ENCODE data around the gene TSPAN9.
A peak's percentile ranks its signal among the peaks of the same experiment; 100 is the strongest.

The TSPAN9 gene

GRCh38 chr12:3295646-3296408 is 218.6 kb downstream of the TSPAN9 start:
- no peaks in the 10 kb centered on the region for H3K36me3 Mint-ChIP-seq (ENCODE audit: low read depth)
- no peak overlapping the region for H3K4me3 Mint-ChIP-seq
- no peak overlapping the region for H3K27ac Mint-ChIP-seq
- no peaks in the 10 kb centered on the region for H3K9me3 Mint-ChIP-seq
- no peaks in the 10 kb centered on the region for H3K27me3 Mint-ChIP-seq
- peaks cover 9% of the 10 kb centered on the region for H3K4me1 Mint-ChIP-seq (ENCODE audit: low read depth)

- Mint-ChIP-seq H3K27ac (no peak overlapping the region), H3K27me3 (no peaks in the 10 kb centered on the region), H3K9me3 (no peaks in the 10 kb centered on the region), H3K36me3 (ENCODE audit: low read depth) (no peaks in the 10 kb centered on the region), H3K4me1 (ENCODE audit: low read depth) (peaks cover 9% of the 10 kb centered on the region), H3K4me3 (no peak overlapping the region)
These were observed 219.2 kb downstream of the TSPAN9 start for GRCh38 chr12:3296409-3296701.

GRCh38 chr12:3298603-3299002 is 221.4 kb downstream of the TSPAN9 start:
- Mint-ChIP-seq H3K9me3 (no peaks in the 10 kb centered on the region), H3K27me3 (no peaks in the 10 kb centered on the region), H3K36me3 (ENCODE audit: low read depth) (no peaks in the 10 kb centered on the region), H3K27ac (no peak overlapping the region), H3K4me1 (ENCODE audit: low read depth) (peaks cover 9% of the 10 kb centered on the region), H3K4me3 (no peak overlapping the region)

GRCh38 chr12:3299929-3300832 is 223.0 kb downstream of the TSPAN9 start:
- Mint-ChIP-seq H3K27me3 (no peaks in the 10 kb centered on the region), H3K4me1 (ENCODE audit: low read depth) (peaks cover 9% of the 10 kb centered on the region), H3K36me3 (ENCODE audit: low read depth) (no peaks in the 10 kb centered on the region), H3K27ac (no peak overlapping the region), H3K4me3 (peak overlapping the region; percentile 60), H3K9me3 (no peaks in the 10 kb centered on the region)

- H3K4me1 Mint-ChIP-seq (ENCODE audit: low read depth): peaks cover 9% of the 10 kb centered on the region
- no peaks in the 10 kb centered on the region for H3K36me3 Mint-ChIP-seq (ENCODE audit: low read depth)
- H3K27me3 Mint-ChIP-seq: no peaks in the 10 kb centered on the region
- H3K27ac Mint-ChIP-seq: no peak overlapping the region
- no peak overlapping the region for H3K4me3 Mint-ChIP-seq
- no peaks in the 10 kb centered on the region for H3K9me3 Mint-ChIP-seq
These were observed 223.7 kb downstream of the TSPAN9 start for GRCh38 chr12:3300833-3301401.

- Mint-ChIP-seq H3K27me3 (no peaks in the 10 kb centered on the region), H3K36me3 (ENCODE audit: low read depth) (no peaks in the 10 kb centered on the region), H3K9me3 (no peaks in the 10 kb centered on the region), H3K4me1 (ENCODE audit: low read depth) (peaks cover 9% of the 10 kb centered on the region), H3K4me3 (no peak overlapping the region), H3K27ac (no peak overlapping the region)
These were observed 225.3 kb downstream of the TSPAN9 start for GRCh38 chr12:3302401-3303041.

GRCh38 chr12:3303410-3304136 is 226.4 kb downstream of the TSPAN9 start:
- Mint-ChIP-seq H3K27me3 (no peaks in the 10 kb centered on the region), H3K36me3 (ENCODE audit: low read depth) (no peaks in the 10 kb centered on the region), H3K4me1 (ENCODE audit: low read depth) (peaks cover 9% of the 10 kb centered on the region), H3K9me3 (no peaks in the 10 kb centered on the region), H3K27ac (no peak overlapping the region), H3K4me3 (no peak overlapping the region)

GRCh38 chr12:3304436-3305165 is 227.4 kb downstream of the TSPAN9 start:
- H3K4me1 Mint-ChIP-seq (ENCODE audit: low read depth): peaks cover 9% of the 10 kb centered on the region
- no peaks in the 10 kb centered on the region for H3K9me3 Mint-ChIP-seq
- H3K27me3 Mint-ChIP-seq: no peaks in the 10 kb centered on the region
- no peak overlapping the region for H3K27ac Mint-ChIP-seq
- no peaks in the 10 kb centered on the region for H3K36me3 Mint-ChIP-seq (ENCODE audit: low read depth)
- no peak overlapping the region for H3K4me3 Mint-ChIP-seq

- H3K4me3 Mint-ChIP-seq: no peak overlapping the region
- H3K27ac Mint-ChIP-seq: no peak overlapping the region
- H3K27me3 Mint-ChIP-seq: no peaks in the 10 kb centered on the region
- H3K9me3 Mint-ChIP-seq: no peaks in the 10 kb centered on the region
- H3K4me1 Mint-ChIP-seq (ENCODE audit: low read depth): peaks cover 2% of the 10 kb centered on the region
- no peaks in the 10 kb centered on the region for H3K36me3 Mint-ChIP-seq (ENCODE audit: low read depth)
These were observed 228.3 kb downstream of the TSPAN9 start for GRCh38 chr12:3305464-3305863.

GRCh38 chr12:3305904-3306619 is 228.9 kb downstream of the TSPAN9 start:
- H3K36me3 Mint-ChIP-seq (ENCODE audit: low read depth): no peaks in the 10 kb centered on the region
- H3K9me3 Mint-ChIP-seq: no peaks in the 10 kb centered on the region
- H3K4me3 Mint-ChIP-seq: no peak overlapping the region
- no peak overlapping the region for H3K27ac Mint-ChIP-seq
- no peaks in the 10 kb centered on the region for H3K4me1 Mint-ChIP-seq (ENCODE audit: low read depth)
- H3K27me3 Mint-ChIP-seq: no peaks in the 10 kb centered on the region

- no peaks in the 10 kb centered on the region for H3K27me3 Mint-ChIP-seq
- H3K9me3 Mint-ChIP-seq: no peaks in the 10 kb centered on the region
- H3K27ac Mint-ChIP-seq: no peak overlapping the region
- H3K4me1 Mint-ChIP-seq (ENCODE audit: low read depth): no peaks in the 10 kb centered on the region
- no peaks in the 10 kb centered on the region for H3K36me3 Mint-ChIP-seq (ENCODE audit: low read depth)
- H3K4me3 Mint-ChIP-seq: no peak overlapping the region
These were observed 230.2 kb downstream of the TSPAN9 start for GRCh38 chr12:3307389-3307788.

- no peak overlapping the region for H3K27ac Mint-ChIP-seq
- no peaks in the 10 kb centered on the region for H3K4me1 Mint-ChIP-seq (ENCODE audit: low read depth)
- H3K36me3 Mint-ChIP-seq (ENCODE audit: low read depth): no peaks in the 10 kb centered on the region
- H3K9me3 Mint-ChIP-seq: no peaks in the 10 kb centered on the region
- no peaks in the 10 kb centered on the region for H3K27me3 Mint-ChIP-seq
- H3K4me3 Mint-ChIP-seq: no peak overlapping the region
These were observed 230.9 kb downstream of the TSPAN9 start for GRCh38 chr12:3308063-3308462.

- no peak overlapping the region for H3K4me3 Mint-ChIP-seq
These were observed 231.4 kb downstream of the TSPAN9 start for GRCh38 chr12:3308609-3309008.

More at GRCh38 chr12:3308609-3309008, 231.4 kb downstream of the TSPAN9 start:
- H3K9me3 Mint-ChIP-seq: no peaks in the 10 kb centered on the region
- H3K36me3 Mint-ChIP-seq (ENCODE audit: low read depth): no peaks in the 10 kb centered on the region
- H3K27me3 Mint-ChIP-seq: no peaks in the 10 kb centered on the region
- H3K27ac Mint-ChIP-seq: no peak overlapping the region
- H3K4me1 Mint-ChIP-seq (ENCODE audit: low read depth): no peaks in the 10 kb centered on the region

Data from stimulated activated naive CD8-positive, alpha-beta T cell treated with anti-CD3 and anti-CD28 coated beads, Interleukin-15, Interleukin-2, amounts not matched to agents 100 ng/mL and 50 ng/mL, for 24 hours (primary cell).